Lower leg skin (tissue), 3 donors: ENCODE results near the gene CLPTM1.

Source experiments
- CTCF ChIP-seq, 3 donors: fragments of 450-650 bp; IDR thresholded peaks; one replicate each; pipeline ENCODE4 v1.5.1; 2016; ENCODE audit warnings: antibody characterized with exemption in 3 of 3, mild to moderate bottlenecking in 3 of 3, moderate library complexity in 2 of 3
- POLR2A ChIP-seq, 2 donors: fragments of 450-650 bp; IDR thresholded peaks; one replicate each; pipeline ENCODE4 v1.6.1; 2016 to 2017; ENCODE audit warnings: antibody characterized with exemption in 2 of 2, mild to moderate bottlenecking in 1 of 2, moderate library complexity in 1 of 2

- TF ChIP-seq CTCF (IDR thresholded peaks at IDR 0.05) (no peak), POLR2A (IDR thresholded peaks at IDR 0.05) (no peak)
Measured at GRCh38 chr19:44908074-44908835, 46.9 kb upstream of the CLPTM1 start.
